Panc1 (cell line): ENCODE measurements around the gene ATRN. TPM values are rescaled to one million over a fixed set of nuclear protein-coding genes. Genes with fewer than 3 reads are reported as not detected.

ENCODE experiments used
- ATAC-seq: fragments of 200-7000 bp; cut with Tn5 transposase; 2 replicates; pipeline ENCODE4 v1.9.1; 2020; ENCODE audit warnings: mild to moderate bottlenecking, moderate library complexity
- BruUV-seq: library from RNA; stranded (reverse); fragments of 400-500 nt; replicated peaks from 2 replicates; lab custom pipeline; 2021; lab: Mats Ljungman, UMichigan
- CTCF ChIA-PET: fragments of 300-600 bp; sonication (Branson Sonifier 250); formaldehyde crosslinking; loops from one replicate; lab custom pipeline; 2022; ENCODE audit warnings: antibody characterized with exemption; lab: Charles Lee
- POLR2A ChIA-PET: fragments of 300-600 bp; sonication (Branson Sonifier 250); formaldehyde crosslinking; loops from one replicate; lab custom pipeline; 2022; ENCODE audit warnings: antibody characterized with exemption; lab: Charles Lee
- DNase-seq: peaks from one replicate; pipeline ENCODE4 v3.0.0-alpha.2; 2010; ENCODE audit warnings: low read depth, low spot score
- H3K27ac ChIP-seq: 2 replicates; pipeline ENCODE4 v1.5.1; 2011; ENCODE audit warnings: mild to moderate bottlenecking, low read length, inconsistent platforms
- H3K27me3 ChIP-seq: fragments of 200-500 bp; sonication (Bioruptor generic); 2 replicates; pipeline ENCODE4 v1.6.0; 2014; ENCODE audit warnings: low read length, inconsistent platforms; ENCODE audit not compliant: control insufficient read depth, insufficient read depth
- H3K36me3 ChIP-seq: fragments of 200-500 bp; sonication (Bioruptor generic); 2 replicates; pipeline ENCODE4 v1.5.1; 2014; ENCODE audit warnings: inconsistent platforms, mild to moderate bottlenecking, low read length, moderate library complexity; ENCODE audit not compliant: control insufficient read depth, insufficient read depth
- H3K4me1 ChIP-seq: 2 replicates; pipeline ENCODE4 v1.5.1; 2011; ENCODE audit warnings: inconsistent platforms, mild to moderate bottlenecking, low read length, moderate library complexity; ENCODE audit not compliant: control insufficient read depth, insufficient read depth
- H3K4me3 ChIP-seq, 2 experiments: 2 replicates each; pipeline ENCODE4 v1.5.1; 2011 to 2012; ENCODE audit warnings: low read depth in 2 of 2, low read length in 2 of 2, mild to moderate bottlenecking in 2 of 2, inconsistent platforms in 1 of 2, moderate library complexity in 1 of 2
- H3K9me3 ChIP-seq: fragments of 200-500 bp; sonication (Bioruptor generic); 2 replicates; pipeline ENCODE4 v1.5.1; 2014; ENCODE audit warnings: low read depth, mild to moderate bottlenecking, inconsistent platforms, low read length, moderate library complexity; ENCODE audit not compliant: control insufficient read depth, insufficient read depth
- CTCF ChIP-seq: fragments of 450-650 bp; IDR thresholded peaks from 2 replicates; pipeline ENCODE4 v1.5.1; 2017; ENCODE audit warnings: mild to moderate bottlenecking
- POLR2AphosphoS5 ChIP-seq: IDR thresholded peaks from 2 replicates; pipeline ENCODE4 v1.6.1; 2012; ENCODE audit warnings: mild to moderate bottlenecking, low read depth, low read length, moderate library complexity
- SIN3A ChIP-seq: IDR thresholded peaks from 2 replicates; pipeline ENCODE4 v1.6.1; 2012; ENCODE audit warnings: low read depth, mild to moderate bottlenecking, low read length, moderate library complexity, borderline replicate concordance; ENCODE audit not compliant: insufficient read depth
- TCF7L2 ChIP-seq: IDR thresholded peaks from 2 replicates; pipeline ENCODE4 v1.6.1; 2011; ENCODE audit warnings: mild to moderate bottlenecking, low read depth, low read length, inconsistent platforms
- in situ Hi-C: cut with HindIII; loops from 2 replicates; pipeline ENCODE4 v1.10.0; 2016; ENCODE audit warnings: low sequenced_read_pairs, low pct_unique_long_range_greater_than_20kb
- intact Hi-C: fragments of 100-400 bp; cut with micrococcal nuclease; formaldehyde crosslinking; loops from one replicate; pipeline ENCODE4 v1.10.0; 2022; ENCODE audit not compliant: unreplicated experiment
- total RNA-seq: library from RNA; stranded (reverse); gene quantifications from one replicate; pipeline ENCODE4 v1.2.1, GENCODE V29; 2021; ENCODE audit not compliant: unreplicated experiment
- TF ChIP-seq, protein P1 (sequence below), 2 experiments: IDR thresholded peaks; 2 replicates each; pipeline ENCODE4 v1.6.1; 2011 to 2012; ENCODE audit warnings: low read depth in 2 of 2, control low read depth in 1 of 2, low read length in 1 of 2, mild to moderate bottlenecking in 1 of 2, moderate library complexity in 1 of 2; ENCODE audit not compliant: insufficient read depth in 1 of 2

Gene ATRN
- total RNA-seq, 1 experiment from 2014 or later = 33.8 TPM

- in situ Hi-C loops (no loop called here), intact Hi-C loops (no loop called here)
- CTCF ChIA-PET = interaction anchor here (0.6 kb wide), 1 partner anchor 236 kb away, joined by 3 read pairs; no protein-coding TSS in a partner anchor
- H3K27ac ChIP-seq = no peak overlapping the region
- no peaks in the 10 kb centered on the region for H3K36me3 ChIP-seq
- DNase-seq = no peak
- ATAC-seq = no peak
- H3K9me3 ChIP-seq = no peaks in the 10 kb centered on the region
- no peaks in the 10 kb centered on the region for H3K4me1 ChIP-seq
- POLR2A ChIA-PET = no interaction called here
- no TSS peak for BruUV-seq
- no peak overlapping the region for H3K4me3 ChIP-seq
- H3K27me3 ChIP-seq = no peaks in the 10 kb centered on the region; the same call in 1 of the 2 replicates
- TF ChIP-seq TCF7L2 (no peak), SIN3A (no peak), POLR2AphosphoS5 (no peak), CTCF (no peak)
- TF ChIP-seq, protein P1, sequence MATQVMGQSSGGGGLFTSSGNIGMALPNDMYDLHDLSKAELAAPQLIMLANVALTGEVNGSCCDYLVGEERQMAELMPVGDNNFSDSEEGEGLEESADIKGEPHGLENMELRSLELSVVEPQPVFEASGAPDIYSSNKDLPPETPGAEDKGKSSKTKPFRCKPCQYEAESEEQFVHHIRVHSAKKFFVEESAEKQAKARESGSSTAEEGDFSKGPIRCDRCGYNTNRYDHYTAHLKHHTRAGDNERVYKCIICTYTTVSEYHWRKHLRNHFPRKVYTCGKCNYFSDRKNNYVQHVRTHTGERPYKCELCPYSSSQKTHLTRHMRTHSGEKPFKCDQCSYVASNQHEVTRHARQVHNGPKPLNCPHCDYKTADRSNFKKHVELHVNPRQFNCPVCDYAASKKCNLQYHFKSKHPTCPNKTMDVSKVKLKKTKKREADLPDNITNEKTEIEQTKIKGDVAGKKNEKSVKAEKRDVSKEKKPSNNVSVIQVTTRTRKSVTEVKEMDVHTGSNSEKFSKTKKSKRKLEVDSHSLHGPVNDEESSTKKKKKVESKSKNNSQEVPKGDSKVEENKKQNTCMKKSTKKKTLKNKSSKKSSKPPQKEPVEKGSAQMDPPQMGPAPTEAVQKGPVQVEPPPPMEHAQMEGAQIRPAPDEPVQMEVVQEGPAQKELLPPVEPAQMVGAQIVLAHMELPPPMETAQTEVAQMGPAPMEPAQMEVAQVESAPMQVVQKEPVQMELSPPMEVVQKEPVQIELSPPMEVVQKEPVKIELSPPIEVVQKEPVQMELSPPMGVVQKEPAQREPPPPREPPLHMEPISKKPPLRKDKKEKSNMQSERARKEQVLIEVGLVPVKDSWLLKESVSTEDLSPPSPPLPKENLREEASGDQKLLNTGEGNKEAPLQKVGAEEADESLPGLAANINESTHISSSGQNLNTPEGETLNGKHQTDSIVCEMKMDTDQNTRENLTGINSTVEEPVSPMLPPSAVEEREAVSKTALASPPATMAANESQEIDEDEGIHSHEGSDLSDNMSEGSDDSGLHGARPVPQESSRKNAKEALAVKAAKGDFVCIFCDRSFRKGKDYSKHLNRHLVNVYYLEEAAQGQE (IDR thresholded peaks at IDR 0.05; ENCODE audit: insufficient read depth in 1 of 2, low read depth in 2 of 2, low read length in 1 of 2) = no peak
Measured at GRCh38 chr20:3461211-3461771, 9.5 kb upstream of the ATRN start.

- TF ChIP-seq, protein P1 (IDR thresholded peaks at IDR 0.05; ENCODE audit: insufficient read depth in 1 of 2, low read depth in 2 of 2, low read length in 1 of 2) = no peak
- TF ChIP-seq CTCF (no peak), SIN3A (no peak), POLR2AphosphoS5 (no peak)
- H3K36me3 ChIP-seq = no peaks in the 10 kb centered on the region
- ATAC-seq (no peak), DNase-seq (no peak)
- no peak overlapping the region for H3K4me3 ChIP-seq
- H3K4me1 ChIP-seq = no peaks in the 10 kb centered on the region
- POLR2A ChIA-PET = no interaction called here
- no peaks in the 10 kb centered on the region; the same call in 1 of the 2 replicates for H3K27me3 ChIP-seq
- CTCF ChIA-PET = interaction anchor here (0.7 kb wide), 1 partner anchor 281 kb away, joined by 3 read pairs; no protein-coding TSS in a partner anchor
- no peaks in the 10 kb centered on the region for H3K9me3 ChIP-seq
- in situ Hi-C loops = no loop called here
- BruUV-seq = no TSS peak
- no peak overlapping the region for H3K27ac ChIP-seq
- intact Hi-C loops = no loop called here
Measured at GRCh38 chr20:3461911-3462677, 8.7 kb upstream of the ATRN start.
